IMR-90 (cell line): ENCODE data around the gene TMEM14C.

Experiments
- POLR2A ChIP-seq: IDR thresholded peaks from 2 replicates; pipeline ENCODE4 v1.6.1; 2012; ENCODE audit warnings: mild to moderate bottlenecking, low read depth, low read length
- RCOR1 ChIP-seq: IDR thresholded peaks from 2 replicates; pipeline ENCODE4 v1.6.1; 2012; ENCODE audit warnings: mild to moderate bottlenecking, low read length, improper control_type of control experiment; ENCODE audit not compliant: insufficient replicate concordance
- RFX5 ChIP-seq: IDR thresholded peaks from 2 replicates; pipeline ENCODE4 v1.8.0; 2012; ENCODE audit warnings: low read depth, mild to moderate bottlenecking, low read length, moderate library complexity
- USF2 ChIP-seq: fragments of 150-350 bp; IDR thresholded peaks from 2 replicates; pipeline ENCODE4 v1.6.1; 2017; ENCODE audit warnings: mild to moderate bottlenecking, antibody characterized with exemption, low read length, low read depth
- TF ChIP-seq, protein P1 (sequence below): conservative IDR thresholded peaks from 2 replicates; pipeline ENCODE4 v1.5.1; 2012; ENCODE audit warnings: mild to moderate bottlenecking, low read depth, low read length, improper control_type of control experiment

DNA sequence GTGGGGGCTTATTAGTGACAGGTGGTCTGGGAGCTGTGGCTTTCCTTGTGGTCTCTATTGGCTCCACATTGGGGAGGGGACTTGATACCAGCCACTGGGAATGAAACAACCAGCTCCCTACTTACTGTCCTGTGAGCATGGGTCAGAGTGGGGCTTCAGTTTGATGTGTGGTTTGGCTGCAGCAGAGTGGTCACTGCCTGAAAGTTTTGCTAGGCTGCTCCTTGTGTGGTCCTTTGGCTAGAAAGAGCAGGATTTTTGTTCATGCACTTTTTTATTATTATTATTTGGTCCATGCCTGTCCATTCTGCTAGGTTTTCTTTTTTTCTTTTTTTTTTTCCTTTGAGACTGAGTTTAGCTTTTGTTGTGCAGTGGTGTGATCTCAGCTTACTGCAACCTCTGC, 17.2 kb downstream of the TMEM14C start:
- TF ChIP-seq POLR2A (no peak), USF2 (no peak), RFX5 (no peak), RCOR1 (no peak)
- TF ChIP-seq, protein P1, sequence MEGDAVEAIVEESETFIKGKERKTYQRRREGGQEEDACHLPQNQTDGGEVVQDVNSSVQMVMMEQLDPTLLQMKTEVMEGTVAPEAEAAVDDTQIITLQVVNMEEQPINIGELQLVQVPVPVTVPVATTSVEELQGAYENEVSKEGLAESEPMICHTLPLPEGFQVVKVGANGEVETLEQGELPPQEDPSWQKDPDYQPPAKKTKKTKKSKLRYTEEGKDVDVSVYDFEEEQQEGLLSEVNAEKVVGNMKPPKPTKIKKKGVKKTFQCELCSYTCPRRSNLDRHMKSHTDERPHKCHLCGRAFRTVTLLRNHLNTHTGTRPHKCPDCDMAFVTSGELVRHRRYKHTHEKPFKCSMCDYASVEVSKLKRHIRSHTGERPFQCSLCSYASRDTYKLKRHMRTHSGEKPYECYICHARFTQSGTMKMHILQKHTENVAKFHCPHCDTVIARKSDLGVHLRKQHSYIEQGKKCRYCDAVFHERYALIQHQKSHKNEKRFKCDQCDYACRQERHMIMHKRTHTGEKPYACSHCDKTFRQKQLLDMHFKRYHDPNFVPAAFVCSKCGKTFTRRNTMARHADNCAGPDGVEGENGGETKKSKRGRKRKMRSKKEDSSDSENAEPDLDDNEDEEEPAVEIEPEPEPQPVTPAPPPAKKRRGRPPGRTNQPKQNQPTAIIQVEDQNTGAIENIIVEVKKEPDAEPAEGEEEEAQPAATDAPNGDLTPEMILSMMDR = no peak
